ENCODE results near the gene LIMCH1.

Gene LIMCH1

DNA sequence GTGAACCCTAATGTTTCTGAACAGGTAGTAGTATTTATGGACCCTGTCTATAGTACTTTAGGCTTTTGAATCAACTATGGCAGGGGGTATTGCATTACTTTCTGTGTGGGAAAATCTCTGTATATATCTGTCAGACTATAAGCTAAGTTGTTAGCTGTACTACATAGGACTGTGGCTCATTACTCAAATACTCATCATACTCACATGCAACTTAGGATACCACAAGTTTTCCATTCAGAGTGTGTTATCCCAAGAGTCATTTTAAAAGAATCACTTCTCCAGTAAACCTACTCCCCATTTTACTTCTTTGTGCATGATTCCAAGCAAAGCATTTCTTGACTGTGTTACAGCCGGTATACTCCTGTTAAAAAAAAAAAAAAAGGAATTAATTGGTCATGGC lies 115.0 kb downstream of the LIMCH1 start:
- Histone ChIP-seq H3K79me2 (ENCODE audit: insufficient read depth, low read depth) (no peaks in the 10 kb centered on the region), H3K4me1 (ENCODE audit: low read depth, poor library complexity, severe bottlenecking) (no peaks in the 10 kb centered on the region), H3K36me3 (ENCODE audit: insufficient read depth) (no peaks in the 10 kb centered on the region), H2AFZ (ENCODE audit: low read depth) (no peak overlapping the region), H3K27ac (no peak overlapping the region), H3K4me3 (IDR thresholded peaks at IDR 0.05; ENCODE audit: insufficient read depth, low read depth, low read length) (no peak overlapping the region), H3K27me3 (ENCODE audit: insufficient read depth, low read depth) (no peaks in the 10 kb centered on the region), H4K20me1 (ENCODE audit: insufficient read depth) (no peaks in the 10 kb centered on the region), H3K4me2 (no peak overlapping the region), H3K9ac (no peak overlapping the region)
- no peak for TF ChIP-seq CTCF (conservative IDR thresholded peaks at IDR 0.05; ENCODE audit: low read depth, low read length)

GRCh38 chr4:41653523-41653922 lies 115.6 kb downstream of the LIMCH1 start:
- no peak overlapping the region for H3K4me3 ChIP-seq (IDR thresholded peaks at IDR 0.05; ENCODE audit: insufficient read depth, low read depth, low read length)
- H3K27me3 ChIP-seq (ENCODE audit: insufficient read depth, low read depth), result no peaks in the 10 kb centered on the region
- no peak for TF ChIP-seq CTCF (conservative IDR thresholded peaks at IDR 0.05; ENCODE audit: low read depth, low read length)
- H3K36me3 ChIP-seq (ENCODE audit: insufficient read depth), result no peaks in the 10 kb centered on the region
- H3K79me2 ChIP-seq (ENCODE audit: insufficient read depth, low read depth), result no peaks in the 10 kb centered on the region
- H4K20me1 ChIP-seq (ENCODE audit: insufficient read depth), result no peaks in the 10 kb centered on the region
- no peak overlapping the region for H3K9ac ChIP-seq
- H3K4me2 ChIP-seq, result no peak overlapping the region
- no peak overlapping the region for H2AFZ ChIP-seq (ENCODE audit: low read depth)
- H3K4me1 ChIP-seq (ENCODE audit: low read depth, poor library complexity, severe bottlenecking), result no peaks in the 10 kb centered on the region
- no peak overlapping the region for H3K27ac ChIP-seq

- Histone ChIP-seq H3K27me3 (ENCODE audit: insufficient read depth, low read depth) (no peaks in the 10 kb centered on the region), H3K4me3 (IDR thresholded peaks at IDR 0.05; ENCODE audit: insufficient read depth, low read depth, low read length) (no peak overlapping the region), H3K27ac (no peak overlapping the region), H2AFZ (ENCODE audit: low read depth) (no peak overlapping the region), H3K9ac (no peak overlapping the region), H3K4me2 (no peak overlapping the region), H3K4me1 (ENCODE audit: low read depth, poor library complexity, severe bottlenecking) (no peaks in the 10 kb centered on the region), H3K79me2 (ENCODE audit: insufficient read depth, low read depth) (no peaks in the 10 kb centered on the region), H4K20me1 (ENCODE audit: insufficient read depth) (no peaks in the 10 kb centered on the region), H3K36me3 (ENCODE audit: insufficient read depth) (no peaks in the 10 kb centered on the region)
- no peak for TF ChIP-seq CTCF (conservative IDR thresholded peaks at IDR 0.05; ENCODE audit: low read depth, low read length)
These were observed 117.2 kb downstream of the LIMCH1 start for GRCh38 chr4:41655177-41655576.

GRCh38 chr4:41656106-41656505 lies 118.1 kb downstream of the LIMCH1 start:
- Histone ChIP-seq H3K36me3 (ENCODE audit: insufficient read depth) (no peaks in the 10 kb centered on the region), H3K27ac (no peak overlapping the region), H3K4me1 (ENCODE audit: low read depth, poor library complexity, severe bottlenecking) (no peaks in the 10 kb centered on the region), H2AFZ (ENCODE audit: low read depth) (no peak overlapping the region), H4K20me1 (ENCODE audit: insufficient read depth) (no peaks in the 10 kb centered on the region), H3K4me3 (IDR thresholded peaks at IDR 0.05; ENCODE audit: insufficient read depth, low read depth, low read length) (no peak overlapping the region), H3K79me2 (ENCODE audit: insufficient read depth, low read depth) (no peaks in the 10 kb centered on the region), H3K4me2 (no peak overlapping the region), H3K9ac (no peak overlapping the region), H3K27me3 (ENCODE audit: insufficient read depth, low read depth) (no peaks in the 10 kb centered on the region)
- TF ChIP-seq CTCF (conservative IDR thresholded peaks at IDR 0.05; ENCODE audit: low read depth, low read length), result no peak
